Measurements from ENCODE around the gene CTSL.

CTSL gene

GRCh38 chr9:87710443-87710842 is 15.5 kb upstream of the CTSL start:
- no peak for TF ChIP-seq CTCF (IDR thresholded peaks at IDR 0.05)

- TF ChIP-seq CTCF (IDR thresholded peaks at IDR 0.05), result no peak
Observed at GRCh38 chr9:87711857-87712800, 13.8 kb upstream of the CTSL start.

DNA sequence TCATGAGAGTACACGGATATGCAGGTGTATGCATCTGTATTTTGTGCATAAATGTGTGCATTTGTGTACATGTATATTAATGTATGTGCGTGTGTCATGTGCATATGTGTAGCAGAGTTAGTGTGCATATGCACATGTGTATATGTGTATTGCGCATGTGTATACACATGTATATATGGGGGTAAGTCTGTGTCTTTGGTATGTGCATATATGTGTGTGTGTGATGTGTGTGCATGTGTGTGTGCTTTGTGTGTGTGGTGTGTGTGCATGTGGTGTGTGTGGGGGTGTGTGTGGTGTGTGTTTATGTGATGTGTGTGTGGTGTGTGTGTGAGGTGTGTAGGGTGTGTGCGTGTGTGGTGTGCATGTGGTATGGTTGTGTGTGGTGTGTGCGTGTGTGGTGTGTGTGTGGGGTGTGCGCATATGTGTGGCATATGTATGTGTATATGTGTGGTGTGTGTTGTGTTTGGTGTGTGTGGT is 13.1 kb upstream of the CTSL start:
- no peak for TF ChIP-seq CTCF (IDR thresholded peaks at IDR 0.05)

DNA sequence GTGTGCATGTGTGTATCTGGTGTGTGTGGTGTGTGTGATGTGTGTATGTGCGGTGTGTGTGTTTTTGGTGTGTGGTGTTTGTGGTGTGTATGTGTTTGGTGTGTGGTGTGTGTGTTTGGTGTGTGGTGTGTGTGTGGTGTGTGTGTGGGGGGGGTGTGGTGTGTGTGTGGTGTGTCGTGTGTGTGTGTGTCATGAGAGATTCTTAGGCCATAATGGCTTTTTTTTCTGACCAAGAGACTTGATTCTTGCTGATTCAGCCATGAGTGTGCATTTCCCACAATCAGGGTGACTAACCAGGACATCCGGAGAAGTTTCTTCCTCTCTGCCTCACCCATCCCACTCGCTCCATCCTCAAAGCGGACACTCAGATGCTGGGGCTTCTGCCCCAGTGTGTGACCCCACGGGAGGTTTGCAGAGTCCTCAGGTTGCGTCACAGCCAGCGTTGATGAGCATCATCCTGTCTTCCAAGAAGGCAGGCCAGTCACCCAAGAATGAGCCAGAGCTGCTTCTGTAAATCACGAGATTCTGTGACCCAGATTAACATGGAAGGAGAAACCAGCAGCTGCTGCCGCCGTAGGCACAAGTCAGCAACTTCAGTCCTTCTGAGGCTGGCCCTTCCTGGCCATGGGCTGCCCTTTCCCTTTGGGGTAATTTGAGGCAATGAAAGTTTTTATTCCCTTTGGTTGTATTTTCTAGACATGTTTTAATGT is 12.5 kb upstream of the CTSL start:
- TF ChIP-seq CTCF (IDR thresholded peaks at IDR 0.05), result no peak

GRCh38 chr9:87713988-87714330 is 12.0 kb upstream of the CTSL start:
- no peak for TF ChIP-seq CTCF (IDR thresholded peaks at IDR 0.05)

DNA sequence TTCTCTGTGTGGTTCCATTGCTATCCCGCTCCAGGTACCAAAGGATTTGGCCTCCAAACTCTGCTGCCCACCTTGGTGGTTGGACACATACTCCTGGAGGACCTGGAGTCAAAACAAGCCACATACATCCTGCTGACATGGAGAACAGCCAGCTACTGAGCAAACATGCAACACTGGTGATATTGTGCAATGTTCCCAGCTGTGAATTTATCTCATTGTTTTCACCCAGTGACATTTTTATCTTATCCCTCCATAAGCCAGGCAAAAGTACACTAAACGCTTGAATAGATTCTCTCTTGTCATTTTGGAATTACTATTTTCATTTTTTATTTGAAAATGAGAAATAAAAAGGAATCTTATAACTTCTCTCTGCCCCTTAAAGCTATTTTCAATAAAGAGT is 11.1 kb upstream of the CTSL start:
- no peak for TF ChIP-seq CTCF (IDR thresholded peaks at IDR 0.05)

- no peak for TF ChIP-seq CTCF (IDR thresholded peaks at IDR 0.05)
Observed at GRCh38 chr9:87716141-87716540, 9.8 kb upstream of the CTSL start.

All from LNCAP (cell line).